Measurements from ENCODE around the gene HS3ST5.

The HS3ST5 gene

GRCh38 chr6:114284281-114284680 lies 58.5 kb downstream of the HS3ST5 start:
- Histone ChIP-seq H3K27me3 (ENCODE audit: low read length) (no peaks in the 10 kb centered on the region), H3F3A (ENCODE audit: insufficient read depth) (no peaks in the 10 kb centered on the region), H3K9me3 (ENCODE audit: insufficient read depth, low read length) (no peaks in the 10 kb centered on the region), H3K4me3 (ENCODE audit: insufficient read depth, low read length, poor library complexity, severe bottlenecking) (no peak overlapping the region), H3K9ac (ENCODE audit: low read length) (no peak overlapping the region), H3K4me2 (ENCODE audit: low read depth, low read length, poor library complexity, severe bottlenecking) (no peak overlapping the region), H2AFZ (ENCODE audit: low read depth, low read length, severe bottlenecking) (no peak overlapping the region), H4K20me1 (ENCODE audit: low read depth, low read length) (no peaks in the 10 kb centered on the region), H3K9me2 (replicated peaks; ENCODE audit: insufficient read depth, low read length) (no peaks in the 10 kb centered on the region), H3K36me3 (ENCODE audit: low read length) (no peaks in the 10 kb centered on the region), H3K79me2 (ENCODE audit: insufficient read depth, low read length) (no peaks in the 10 kb centered on the region), H3K27ac (ENCODE audit: low read depth, low read length) (no peak overlapping the region)
- TF ChIP-seq CTCF (IDR thresholded peaks at IDR 0.05; ENCODE audit: insufficient read depth, low read length, poor library complexity, severe bottlenecking) (no peak), EZH2phosphoT487 (conservative IDR thresholded peaks at IDR 0.05; ENCODE audit: low read length) (no peak)

- no peak overlapping the region for H3K9ac ChIP-seq (ENCODE audit: low read length)
- H3K27me3 ChIP-seq (ENCODE audit: low read length), result no peaks in the 10 kb centered on the region
- H3K36me3 ChIP-seq (ENCODE audit: low read length), result no peaks in the 10 kb centered on the region
- no peak overlapping the region for H3K4me2 ChIP-seq (ENCODE audit: low read depth, low read length, poor library complexity, severe bottlenecking)
- no peaks in the 10 kb centered on the region for H4K20me1 ChIP-seq (ENCODE audit: low read depth, low read length)
- H3K9me2 ChIP-seq (replicated peaks; ENCODE audit: insufficient read depth, low read length), result no peaks in the 10 kb centered on the region
- H3K9me3 ChIP-seq (ENCODE audit: insufficient read depth, low read length), result no peaks in the 10 kb centered on the region
- H3K79me2 ChIP-seq (ENCODE audit: insufficient read depth, low read length), result no peaks in the 10 kb centered on the region
- H3K27ac ChIP-seq (ENCODE audit: low read depth, low read length), result no peak overlapping the region
- no peak overlapping the region for H3K4me3 ChIP-seq (ENCODE audit: insufficient read depth, low read length, poor library complexity, severe bottlenecking)
- H3F3A ChIP-seq (ENCODE audit: insufficient read depth), result no peaks in the 10 kb centered on the region
- TF ChIP-seq EZH2phosphoT487 (conservative IDR thresholded peaks at IDR 0.05; ENCODE audit: low read length) (no peak), CTCF (IDR thresholded peaks at IDR 0.05; ENCODE audit: insufficient read depth, low read length, poor library complexity, severe bottlenecking) (no peak)
- no peak overlapping the region for H2AFZ ChIP-seq (ENCODE audit: low read depth, low read length, severe bottlenecking)
These were observed 60.5 kb downstream of the HS3ST5 start for GRCh38 chr6:114282292-114282691.

GRCh38 chr6:114281496-114281895 lies 61.3 kb downstream of the HS3ST5 start:
- H3K4me3 ChIP-seq (ENCODE audit: insufficient read depth, low read length, poor library complexity, severe bottlenecking), result no peak overlapping the region
- no peaks in the 10 kb centered on the region for H3K9me2 ChIP-seq (replicated peaks; ENCODE audit: insufficient read depth, low read length)
- H3K9me3 ChIP-seq (ENCODE audit: insufficient read depth, low read length), result no peaks in the 10 kb centered on the region
- TF ChIP-seq CTCF (IDR thresholded peaks at IDR 0.05; ENCODE audit: insufficient read depth, low read length, poor library complexity, severe bottlenecking) (no peak), EZH2phosphoT487 (conservative IDR thresholded peaks at IDR 0.05; ENCODE audit: low read length) (no peak)
- no peaks in the 10 kb centered on the region for H3F3A ChIP-seq (ENCODE audit: insufficient read depth)
- H3K36me3 ChIP-seq (ENCODE audit: low read length), result no peaks in the 10 kb centered on the region
- no peaks in the 10 kb centered on the region for H3K27me3 ChIP-seq (ENCODE audit: low read length)
- H4K20me1 ChIP-seq (ENCODE audit: low read depth, low read length), result no peaks in the 10 kb centered on the region
- H3K79me2 ChIP-seq (ENCODE audit: insufficient read depth, low read length), result no peaks in the 10 kb centered on the region
- H2AFZ ChIP-seq (ENCODE audit: low read depth, low read length, severe bottlenecking), result no peak overlapping the region
- H3K27ac ChIP-seq (ENCODE audit: low read depth, low read length), result no peak overlapping the region
- no peak overlapping the region for H3K9ac ChIP-seq (ENCODE audit: low read length)
- no peak overlapping the region for H3K4me2 ChIP-seq (ENCODE audit: low read depth, low read length, poor library complexity, severe bottlenecking)

All from SU-DHL-6 (cell line).